K562 (cell line): ENCODE data around the gene AHR. TPM values are rescaled to one million over a fixed set of nuclear protein-coding genes. Genes with fewer than 3 reads are reported as not detected.

Experiments used
- ATAC-seq: fragments of 200-7000 bp; cut with Tn5 transposase; 3 replicates; pipeline ENCODE4 v1.9.1; 2020; ENCODE audit warnings: moderate library complexity
- BruUV-seq: library from RNA; stranded (reverse); fragments of 400-500 nt; replicated peaks from 2 replicates; lab custom pipeline; 2021; lab: Mats Ljungman, UMichigan
- CTCF ChIA-PET: fragments of 300-600 bp; formaldehyde crosslinking; extraction: SDS; loops from one replicate; lab custom pipeline; 2021; ENCODE audit warnings: low intra/inter-chr PET ratio; lab: Yijun Ruan, JAX
- POLR2A ChIA-PET: fragments of 300-600, 350-650 bp; sonication (Branson Sonifier 250); formaldehyde crosslinking; extraction: SDS; loops from one replicate; lab custom pipeline; 2021; ENCODE audit warnings: antibody characterized with exemption, inconsistent platforms; lab: Yijun Ruan, JAX
- DNase-seq, 4 experiments: peaks; one replicate each; pipeline versions ENCODE4 v3.0.0 to v3.0.0-alpha.2; 2011 to 2018; ENCODE audit warnings: low spot score in 3 of 4, mixed read lengths in 3 of 4; ENCODE audit errors: extremely low read depth in 1 of 4
- FAIRE-seq: peaks from 2 replicates; lab custom pipeline; 2011; peaks lifted over from hg19 to GRCh38; lab: Jason Lieb, UNC
- H2AFZ ChIP-seq: 2 replicates; pipeline ENCODE4 v1.6.0; 2011; ENCODE audit warnings: low read depth, low read length, control low read depth, inconsistent platforms
- H3K27ac ChIP-seq: fragments of 200-600 bp; 3 replicates; pipeline ENCODE4 v1.8.0; 2011; ENCODE audit warnings: low read depth, mild to moderate bottlenecking, control low read depth, inconsistent platforms, low read length, moderate library complexity, mixed read lengths; ENCODE audit errors: extremely low read depth
- H3K27me3 ChIP-seq, 2 experiments: fragments of 300-600 bp in 1 of 2; 2 replicates in 1 of 2; 3 replicates in 1 of 2; pipeline versions ENCODE4 v1.6.0 to v1.8.0; 2011; ENCODE audit warnings: inconsistent platforms in 2 of 2, low read length in 2 of 2, mild to moderate bottlenecking in 1 of 2, mixed read lengths in 1 of 2, moderate library complexity in 1 of 2; ENCODE audit not compliant: control insufficient read depth in 2 of 2, insufficient read depth in 2 of 2
- H3K36me3 ChIP-seq: fragments of 300-600 bp; 3 replicates; pipeline ENCODE4 v1.8.0; 2011; ENCODE audit warnings: mild to moderate bottlenecking, low read length, inconsistent platforms; ENCODE audit not compliant: control insufficient read depth, insufficient read depth
- H3K4me1 ChIP-seq, 2 experiments: fragments of 200-600 bp in 1 of 2; replicated peaks in 1 of 2; 2 replicates in 1 of 2; 3 replicates in 1 of 2; pipeline versions ENCODE4 v1.5.1 to v1.8.0; 2011; ENCODE audit warnings: inconsistent platforms in 2 of 2, low read length in 2 of 2, mild to moderate bottlenecking in 1 of 2, mixed read lengths in 1 of 2, moderate library complexity in 1 of 2; ENCODE audit not compliant: control insufficient read depth in 2 of 2, insufficient read depth in 2 of 2
- H3K4me2 ChIP-seq: 2 replicates; pipeline ENCODE4 v1.6.1; 2011; ENCODE audit warnings: low read length, control low read depth, inconsistent platforms, mixed read lengths; ENCODE audit not compliant: insufficient read depth
- H3K4me3 ChIP-seq: fragments of 200-600 bp; sonication (generic), shearing (Covaris generic); 2 replicates; pipeline ENCODE4 v1.5.1; 2016; ENCODE audit warnings: control low read depth, inconsistent platforms
- H3K79me2 ChIP-seq: fragments of 200-600 bp; 3 replicates; pipeline ENCODE4 v1.8.0; 2011; ENCODE audit warnings: low read length, inconsistent platforms; ENCODE audit not compliant: control insufficient read depth, insufficient read depth
- H3K9ac ChIP-seq, 2 experiments: 2 replicates each; pipeline versions ENCODE4 v1.6.0 to v1.6.1; 2011; ENCODE audit warnings: low read depth in 2 of 2, low read length in 2 of 2, control low read depth in 1 of 2, inconsistent platforms in 1 of 2, mild to moderate bottlenecking in 1 of 2, mixed read lengths in 1 of 2; ENCODE audit not compliant: insufficient read depth in 1 of 2
- H3K9me1 ChIP-seq: one replicate; pipeline ENCODE4 v1.6.0; 2011; ENCODE audit warnings: inconsistent platforms, mild to moderate bottlenecking, low read length, moderate library complexity; ENCODE audit not compliant: control insufficient read depth, insufficient read depth
- H3K9me3 ChIP-seq: replicated peaks from 2 replicates; pipeline ENCODE4 v1.5.1; 2011; ENCODE audit warnings: low read depth, low read length, inconsistent platforms; ENCODE audit not compliant: control insufficient read depth, insufficient read depth
- H4K20me1 ChIP-seq: replicated peaks from 2 replicates; pipeline ENCODE4 v1.6.1; 2011; ENCODE audit warnings: low read length, inconsistent platforms, mixed read lengths; ENCODE audit not compliant: control insufficient read depth, insufficient read depth
- CTCF ChIP-seq, 3 experiments: IDR thresholded peaks in 2 of 3; conservative IDR thresholded peaks in 1 of 3; 2 replicates each; pipeline ENCODE4 v1.5.1; 2011 to 2012; ENCODE audit warnings: low read length in 3 of 3, mild to moderate bottlenecking in 3 of 3, control low read depth in 2 of 3, improper control_type of control experiment in 1 of 3, inconsistent platforms in 1 of 3, low read depth in 1 of 3, mixed read lengths in 1 of 3, moderate library complexity in 1 of 3; ENCODE audit not compliant: insufficient read depth in 2 of 3
- NBN ChIP-seq: fragments of 450-650 bp; IDR thresholded peaks from 2 replicates; pipeline ENCODE4 v1.6.1; 2016; ENCODE audit warnings: low read depth, mild to moderate bottlenecking
- RAD21 ChIP-seq, 2 experiments: fragments of 250-450 bp in 1 of 2; fragments of 450-650 bp in 1 of 2; sonication (Bioruptor Pico) in 1 of 2; formaldehyde crosslinking in 1 of 2; IDR thresholded peaks in 1 of 2; conservative IDR thresholded peaks in 1 of 2; 2 replicates each; pipeline versions ENCODE4 v1.4.0 to v1.8.0; 2020 to 2022; ENCODE audit warnings: mild to moderate bottlenecking in 2 of 2, moderate library complexity in 1 of 2
- WGBS: fragments of 100-300 bp; shearing (Covaris generic); methylation state at CpG from one replicate; pipeline ENCODE4 v1.1.6; 2016; ENCODE audit warnings: low coverage, mixed read lengths; ENCODE audit not compliant: insufficient coverage; ENCODE audit errors: missing lambda C conversion rate; 5-methylcytosine and 5-hydroxymethylcytosine counted together
- in situ Hi-C: fragments of 300-500 bp; cut with MboI; formaldehyde crosslinking; loops from 4 replicates; pipeline ENCODE4 v1.15.0; 2018; ENCODE audit warnings: inconsistent platforms, mixed read lengths
- intact Hi-C: fragments of 100-400 bp; cut with micrococcal nuclease; formaldehyde crosslinking; loops from 2 replicates; pipeline ENCODE4 v1.14.2; 2022
- polyA plus RNA-seq, 8 experiments: library from polyadenylated mRNA; depleted of rRNA in 4 of 8; stranded (reverse) in 5 of 8; unstranded in 3 of 8; fragments of >200 nt; fragmentation: Nextera tagmentation in 2 of 8; fragmentation: Illumina TruSeq in 1 of 8; extraction: Ambion mirVana in 2 of 8; extraction: Trizol in 1 of 8; gene quantifications; 2 replicates each; pipeline versions ENCODE4 v1.2.1 to v1.2.3, GENCODE V29; 2011 to 2014; ENCODE audit warnings: inconsistent platforms in 1 of 8, missing spikeins in 1 of 8
- total RNA-seq, 7 experiments: library from RNA; depleted of rRNA in 6 of 7; stranded (reverse); fragments of >200 nt in 6 of 7; fragmentation: Illumina TruSeq in 2 of 7; extraction: Trizol in 2 of 7; gene quantifications; 2 replicates each; pipeline versions ENCODE4 v1.2.1 to v1.2.3, GENCODE V29; 2011 to 2021; ENCODE audit warnings: low replicate concordance in 1 of 7

AHR gene
- total and polyA plus RNA-seq, 9 of the 15 experiments (the other 6 are each of a cell fraction or from before 2014, with no cell fraction given) = 0.16 TPM; not detected in 8

GRCh38 chr7:17301471-17302456 is 3.3 kb downstream of the AHR start:
- no peak for FAIRE-seq
- TF ChIP-seq RAD21 (CRISPR knock-in tag; conservative IDR thresholded peaks at IDR 0.05 in 1 of 2, IDR thresholded peaks at IDR 0.05 in 1 of 2) (peak in 1 of 2 experiments; percentile 50; a peak in 3 of 4 replicates), CTCF (IDR thresholded peaks at IDR 0.05 in 2 of 3, conservative IDR thresholded peaks at IDR 0.05 in 1 of 3; ENCODE audit: insufficient read depth in 2 of 3, low read depth in 1 of 3, low read length in 3 of 3) (0 out of 6 replicates have a peak, but pooled peaks of 1 of the 3 experiments have one; percentile 26), NBN (no peak)
- TF ChIP-seq, all 486 proteins: peak for 2
- Histone ChIP-seq H3K27ac (no peak overlapping the region), H2AFZ (no peak overlapping the region), H3K79me2 (no peaks in the 10 kb centered on the region), H3K36me3 (no peaks in the 10 kb centered on the region), H3K4me1 (no peaks in the 10 kb centered on the region), H3K9ac (no peak overlapping the region), H3K9me3 (no peaks in the 10 kb centered on the region), H3K27me3 (no peaks in the 10 kb centered on the region), H3K4me2 (no peak overlapping the region), H3K4me3 (no peak overlapping the region), H4K20me1 (no peaks in the 10 kb centered on the region), H3K9me1 (no peaks in the 10 kb centered on the region)
- DNase-seq (peak; percentile 5 to 37 (median 12)), ATAC-seq (no peak)
- intact Hi-C loops = loop anchor here (5.0 kb wide), 1 partner anchor 314 kb away; no protein-coding TSS in a partner anchor
- ChIA-PET CTCF (no interaction called here), POLR2A (no interaction called here)
- no TSS peak for BruUV-seq
- in situ Hi-C loops = no loop called here
- WGBS = 7% methylated on average over 2 of the region's 2 CpGs
